Kidney (tissue), 14 donors: ENCODE data around the gene FXR1. TPM values are rescaled to one million over a fixed set of nuclear protein-coding genes. Genes with fewer than 3 reads are reported as not detected.

ENCODE experiments used
- DNase-seq, 5 donors: peaks; one replicate each; pipeline ENCODE4 v3.0.0-alpha.2; 2013 to 2020
- FAIRE-seq: peaks from 2 replicates; lab custom pipeline; 2012; peaks lifted over from hg19 to GRCh38; lab: Jason Lieb, UNC
- H3K27ac ChIP-seq, 2 donors: one replicate each; pipeline ENCODE4 v1.7.0; 2013; ENCODE audit warnings: low read depth in 2 of 2, low read length in 2 of 2, inconsistent platforms in 1 of 2
- H3K27me3 ChIP-seq: one replicate; pipeline ENCODE4 v1.7.1; 2013; ENCODE audit warnings: low read length, inconsistent platforms; ENCODE audit not compliant: control insufficient read depth, insufficient read depth
- H3K36me3 ChIP-seq, 3 donors: one replicate each; pipeline versions ENCODE4 v1.7.0 to v1.7.1; 2013; ENCODE audit warnings: low read length in 3 of 3, control low read depth in 1 of 3, inconsistent platforms in 1 of 3; ENCODE audit not compliant: insufficient read depth in 3 of 3, control insufficient read depth in 2 of 3
- H3K4me1 ChIP-seq, 3 donors: one replicate each; pipeline versions ENCODE4 v1.7.0 to v1.7.1; 2013; ENCODE audit warnings: low read length in 3 of 3, inconsistent platforms in 1 of 3, low read depth in 1 of 3; ENCODE audit not compliant: control insufficient read depth in 2 of 3, insufficient read depth in 2 of 3
- H3K4me3 ChIP-seq, 3 donors: one replicate each; pipeline versions ENCODE4 v1.7.0 to v1.8.1; 2013; ENCODE audit warnings: low read length in 3 of 3, control low read depth in 1 of 3, inconsistent platforms in 1 of 3
- H3K9ac ChIP-seq, 3 donors: one replicate each; pipeline versions ENCODE4 v1.7.0 to v1.7.1; 2013; ENCODE audit warnings: low read length in 3 of 3, control low read depth in 1 of 3, inconsistent platforms in 1 of 3
- H3K9me3 ChIP-seq, 3 donors: one replicate each; pipeline versions ENCODE4 v1.7.0 to v1.7.1; 2013; ENCODE audit warnings: low read length in 3 of 3, control low read depth in 1 of 3, inconsistent platforms in 1 of 3; ENCODE audit not compliant: control insufficient read depth in 2 of 3, insufficient read depth in 1 of 3
- intact Hi-C: fragments of 100-400 bp; cut with DNase I; formaldehyde crosslinking; loops from one replicate; pipeline ENCODE4 v1.11.1; 2022
- polyA plus RNA-seq: library from polyadenylated mRNA; stranded (reverse); fragments of 350-450 nt; fragmentation: Illumina TruSeq; extraction: RNeasy Lipid Tissue Mini Kit (QIAGEN cat#74804); gene quantifications from one replicate; pipeline ENCODE4 v1.2.3, GENCODE V29; 2014; ENCODE audit warnings: low read depth, low replicate concordance; ENCODE audit not compliant: insufficient read depth
- total RNA-seq: library from RNA; stranded (reverse); fragmentation: NEBNext Ultra II Directional; extraction: Animal tissue kit (Norgen Biotek cat#: 25700); gene quantifications from one replicate; pipeline ENCODE4 v1.2.1, GENCODE V29; 2021
- TF ChIP-seq, protein P1 (sequence below): IDR thresholded peaks from 3 replicates; pipeline ENCODE4 v1.5.1; 2012; ENCODE audit warnings: mild to moderate bottlenecking, moderate library complexity, borderline replicate concordance; ENCODE audit not compliant: insufficient read depth; ENCODE audit errors: extremely low read depth
- donor health status: control.
- donor health status: control.
- donor health status: control.
- donor health status: control.
- donor health status: control.
- donor health status: DM: yes; HTN: yes; CAD: no.
- donor health status: Normal renal cell carcinoma (clear cell type).

FXR1 gene
- total and polyA plus RNA-seq, 2 donors from 2014 or later = 64.3 to 96.8 TPM

DNA sequence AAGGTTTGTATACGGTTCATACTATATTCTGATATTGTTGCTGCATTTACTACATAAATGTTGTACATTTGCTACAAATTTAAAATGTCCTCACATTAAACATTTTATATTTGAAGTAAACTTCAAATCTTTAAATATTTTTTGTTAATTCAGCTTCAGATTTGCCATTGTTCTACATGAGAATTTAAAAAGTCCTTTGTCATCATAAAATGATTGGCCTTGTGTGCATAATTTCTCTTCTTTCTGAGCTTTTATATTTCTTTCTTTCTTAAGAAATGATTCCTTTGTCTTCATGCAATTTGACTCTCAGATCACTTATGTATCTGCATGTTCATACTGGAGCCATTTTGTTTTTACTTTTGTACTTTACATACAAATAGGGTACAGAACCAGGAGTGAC is 49.1 kb downstream of the FXR1 start:
- DNase-seq (no peak), FAIRE-seq (no peak)
- intact Hi-C loops = no loop called here
- Histone ChIP-seq H3K9me3 (no peaks in the 10 kb centered on the region), H3K36me3 (peaks cover 2 to 36% (median 7%) of the 10 kb centered on the region in 3 donors), H3K4me3 (no peak overlapping the region), H3K9ac (no peak overlapping the region), H3K4me1 (no peaks in the 10 kb centered on the region), H3K27me3 (no peaks in the 10 kb centered on the region), H3K27ac (no peak overlapping the region)
- TF ChIP-seq, protein P1, sequence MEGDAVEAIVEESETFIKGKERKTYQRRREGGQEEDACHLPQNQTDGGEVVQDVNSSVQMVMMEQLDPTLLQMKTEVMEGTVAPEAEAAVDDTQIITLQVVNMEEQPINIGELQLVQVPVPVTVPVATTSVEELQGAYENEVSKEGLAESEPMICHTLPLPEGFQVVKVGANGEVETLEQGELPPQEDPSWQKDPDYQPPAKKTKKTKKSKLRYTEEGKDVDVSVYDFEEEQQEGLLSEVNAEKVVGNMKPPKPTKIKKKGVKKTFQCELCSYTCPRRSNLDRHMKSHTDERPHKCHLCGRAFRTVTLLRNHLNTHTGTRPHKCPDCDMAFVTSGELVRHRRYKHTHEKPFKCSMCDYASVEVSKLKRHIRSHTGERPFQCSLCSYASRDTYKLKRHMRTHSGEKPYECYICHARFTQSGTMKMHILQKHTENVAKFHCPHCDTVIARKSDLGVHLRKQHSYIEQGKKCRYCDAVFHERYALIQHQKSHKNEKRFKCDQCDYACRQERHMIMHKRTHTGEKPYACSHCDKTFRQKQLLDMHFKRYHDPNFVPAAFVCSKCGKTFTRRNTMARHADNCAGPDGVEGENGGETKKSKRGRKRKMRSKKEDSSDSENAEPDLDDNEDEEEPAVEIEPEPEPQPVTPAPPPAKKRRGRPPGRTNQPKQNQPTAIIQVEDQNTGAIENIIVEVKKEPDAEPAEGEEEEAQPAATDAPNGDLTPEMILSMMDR = no peak

DNA sequence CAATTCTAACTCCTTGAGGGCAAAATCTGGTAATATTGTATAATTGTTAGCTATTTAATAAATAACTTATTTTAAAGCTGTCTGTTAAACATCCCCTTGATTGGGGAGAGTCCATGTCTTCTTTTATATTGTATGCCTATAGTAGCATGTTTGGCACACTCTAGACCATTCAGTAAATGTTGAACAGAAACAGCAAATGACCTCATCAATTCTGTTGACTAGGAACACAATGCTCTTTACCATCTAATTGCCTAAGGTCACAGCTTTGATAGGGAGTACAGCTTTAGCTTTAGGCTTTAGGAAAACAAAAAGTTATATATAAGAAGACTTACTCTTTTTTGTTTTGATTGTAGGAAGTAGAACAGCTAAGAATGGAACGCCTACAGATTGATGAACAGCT is 50.1 kb downstream of the FXR1 start:
- no peak overlapping the region for H3K4me3 ChIP-seq
- no peak overlapping the region for H3K27ac ChIP-seq
- intact Hi-C loops = no loop called here
- TF ChIP-seq, protein P1 = no peak
- no peaks in the 10 kb centered on the region for H3K4me1 ChIP-seq
- DNase-seq (no peak), FAIRE-seq (no peak)
- no peaks in the 10 kb centered on the region for H3K27me3 ChIP-seq
- H3K9ac ChIP-seq = no peak overlapping the region
- peaks cover 2 to 33% (median 4%) of the 10 kb centered on the region in 3 donors for H3K36me3 ChIP-seq
- H3K9me3 ChIP-seq = no peaks in the 10 kb centered on the region

DNA sequence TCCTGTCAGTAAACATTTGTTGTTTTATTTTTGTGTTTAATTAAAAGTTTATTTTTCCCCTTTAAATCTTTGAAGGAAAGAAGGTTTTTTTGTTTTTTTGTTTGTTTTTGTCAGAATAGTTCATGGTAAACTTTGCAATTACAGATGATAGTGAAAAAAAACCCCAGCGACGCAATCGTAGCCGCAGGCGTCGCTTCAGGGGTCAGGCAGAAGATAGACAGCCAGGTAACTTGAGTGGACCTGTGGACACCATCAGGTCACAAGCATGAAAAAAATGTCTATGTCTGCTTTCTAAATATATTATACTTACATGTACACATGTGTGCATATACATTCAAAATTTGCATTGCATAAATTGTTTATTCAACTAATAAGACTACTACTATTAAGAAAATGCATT is 58.5 kb downstream of the FXR1 start:
- H3K27ac ChIP-seq = no peak overlapping the region
- H3K27me3 ChIP-seq = no peaks in the 10 kb centered on the region
- DNase-seq (no peak), FAIRE-seq (no peak)
- no peaks in the 10 kb centered on the region for H3K9me3 ChIP-seq
- H3K9ac ChIP-seq = no peak overlapping the region
- H3K36me3 ChIP-seq = peaks cover 7 to 27% (median 15%) of the 10 kb centered on the region in 3 donors
- intact Hi-C loops = no loop called here
- no peak overlapping the region for H3K4me3 ChIP-seq
- no peaks in the 10 kb centered on the region for H3K4me1 ChIP-seq
- TF ChIP-seq, protein P1 = no peak

DNA sequence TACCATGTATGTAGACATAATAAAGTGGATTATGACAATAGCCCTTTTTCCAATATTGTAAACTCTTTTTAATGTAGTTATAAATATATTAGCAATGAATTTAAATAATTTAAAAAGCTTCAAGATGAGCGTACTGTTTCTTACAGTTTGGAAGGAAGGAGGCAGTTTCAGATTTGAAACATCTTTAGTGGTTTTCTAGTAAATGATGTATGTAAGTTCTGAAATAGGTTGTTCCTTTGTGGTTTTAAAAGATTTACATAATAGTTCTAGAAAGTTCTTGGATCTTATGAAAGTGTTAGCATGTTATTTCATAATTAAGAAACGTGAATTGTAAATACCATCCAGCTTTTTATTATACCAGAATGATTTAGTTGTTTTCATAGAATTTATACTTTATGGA is 61.1 kb downstream of the FXR1 start:
- no peaks in the 10 kb centered on the region for H3K9me3 ChIP-seq
- H3K4me3 ChIP-seq = no peak overlapping the region
- no peaks in the 10 kb centered on the region for H3K27me3 ChIP-seq
- no peak overlapping the region for H3K9ac ChIP-seq
- intact Hi-C loops = no loop called here
- no peak overlapping the region for H3K27ac ChIP-seq
- FAIRE-seq (no peak), DNase-seq (no peak)
- H3K36me3 ChIP-seq = peaks cover 8 to 14% (median 11%) of the 10 kb centered on the region in 3 donors
- no peaks in the 10 kb centered on the region for H3K4me1 ChIP-seq
- TF ChIP-seq, protein P1 = no peak
